ENCODE measurements around the gene FNBP1. TPM values are rescaled to one million over a fixed set of nuclear protein-coding genes. Genes with fewer than 3 reads are reported as not detected.

FNBP1 gene
- total and polyA plus RNA-seq, 2 of the 8 experiments (the other 6 are each of a cell fraction or from before 2014, with no cell fraction given): 7.2 to 40.9 TPM

DNA sequence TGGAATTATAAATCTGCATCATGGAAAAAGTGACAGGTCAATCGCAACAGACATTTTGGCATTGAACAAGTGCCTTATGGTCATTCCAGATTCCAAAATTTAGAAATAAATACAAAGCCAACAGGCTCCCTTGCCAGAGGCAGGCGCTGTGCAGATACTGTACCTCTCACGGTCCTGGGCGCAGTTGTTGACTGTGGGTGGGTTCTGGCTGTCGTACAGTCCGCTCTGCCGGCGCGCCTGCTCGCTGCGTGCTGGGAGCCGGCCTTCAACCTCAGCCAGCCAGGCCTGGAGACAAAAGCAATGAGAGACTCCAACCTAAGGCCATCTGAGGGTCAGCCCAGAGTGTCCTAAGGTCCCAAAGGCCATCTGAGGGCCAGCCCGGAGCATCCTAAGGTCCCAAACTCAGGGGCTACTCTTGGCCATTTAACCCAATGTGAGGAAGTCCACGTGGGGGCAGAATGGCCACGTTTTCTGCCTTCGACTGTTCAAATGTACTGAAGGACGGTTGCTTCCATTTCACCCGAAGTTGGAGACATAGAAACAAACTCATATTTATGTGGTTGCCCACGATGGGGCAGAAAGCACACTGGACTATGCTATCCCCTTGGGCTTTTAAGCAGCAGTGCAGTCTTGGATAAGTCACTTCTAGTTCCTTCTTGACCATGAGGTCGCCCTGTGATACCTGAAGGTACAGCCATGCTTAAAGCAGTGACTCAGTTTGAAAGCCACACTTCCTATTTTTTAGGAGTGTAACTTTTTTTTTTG lies 142.5 kb downstream of the FNBP1 start:
- no peak overlapping the region for H2BK120ac ChIP-seq (replicated peaks; ENCODE audit: low read depth, low read length)
- no peaks in the 10 kb centered on the region for H3K79me2 ChIP-seq (ENCODE audit: control insufficient read depth in 1 of 2, insufficient read depth in 2 of 2, low read length in 2 of 2)
- CTCF ChIA-PET (ENCODE audit: partially characterized antibody): no interaction called here
- H3K4ac ChIP-seq (replicated peaks; ENCODE audit: insufficient read length, low read depth, low read length): no peak overlapping the region
- FAIRE-seq (no peak), DNase-seq (ENCODE audit: low read depth in 1 of 2, low spot score in 2 of 2) (no peak)
- H2BK20ac ChIP-seq (ENCODE audit: low read length): no peak overlapping the region
- no peak overlapping the region for H3K56ac ChIP-seq (replicated peaks; ENCODE audit: insufficient read length, low read depth, low read length)
- no peak overlapping the region for H3K4me2 ChIP-seq (ENCODE audit: insufficient read depth in 1 of 2, low read depth in 2 of 2, low read length in 2 of 2)
- H3K27ac ChIP-seq (ENCODE audit: low read depth, low read length): no peak overlapping the region
- no peak overlapping the region for H2BK5ac ChIP-seq (ENCODE audit: low read depth, low read length)
- H4K20me1 ChIP-seq (replicated peaks in 1 of 2; ENCODE audit: control insufficient read depth in 1 of 2, insufficient read depth in 2 of 2, low read length in 2 of 2): peaks cover 0 to 2% of the 10 kb centered on the region in 2 experiments
- no peak overlapping the region for H3K4me3 ChIP-seq (ENCODE audit: extremely low read depth in 1 of 4, insufficient read depth in 2 of 4, low read depth in 3 of 4, low read length in 4 of 4)
- H2BK15ac ChIP-seq (ENCODE audit: low read length): no peak overlapping the region
- no peak overlapping the region for H3K9ac ChIP-seq (replicated peaks in 1 of 4; ENCODE audit: extremely low read depth in 1 of 4, low read depth in 3 of 4, low read length in 3 of 4)
- 98% methylated on average over 20 of the region's 20 CpGs; no CpG with 5 or more reads in 1 of the 2 experiments for WGBS, 2 experiments (ENCODE audit: extremely low coverage in 1 of 2, insufficient coverage in 1 of 2, insufficient read length in 1 of 2, insufficient replicate concordance in 2 of 2, low coverage in 1 of 2, low lambda C conversion rate in 2 of 2, missing lambda C conversion rate in 1 of 2)
- H4K5ac ChIP-seq (ENCODE audit: insufficient read length, low read depth, low read length): no peak overlapping the region
- TF ChIP-seq CHD2 (IDR thresholded peaks at IDR 0.05; ENCODE audit: low read length): no peak
- no peak for TF ChIP-seq BACH1 (IDR thresholded peaks at IDR 0.05; ENCODE audit: low read length)
- no peak for TF ChIP-seq TAF7 (optimal IDR thresholded peaks at IDR 0.05; ENCODE audit: borderline replicate concordance, low read depth, low read length)
- TF ChIP-seq, protein P1, sequence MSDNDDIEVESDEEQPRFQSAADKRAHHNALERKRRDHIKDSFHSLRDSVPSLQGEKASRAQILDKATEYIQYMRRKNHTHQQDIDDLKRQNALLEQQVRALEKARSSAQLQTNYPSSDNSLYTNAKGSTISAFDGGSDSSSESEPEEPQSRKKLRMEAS (IDR thresholded peaks at IDR 0.05): no peak
- no peak for TF ChIP-seq KDM5A (IDR thresholded peaks at IDR 0.05; ENCODE audit: low read length)
- no peak for TF ChIP-seq RAD21 (IDR thresholded peaks at IDR 0.05 in 1 of 2, conservative IDR thresholded peaks at IDR 0.05 in 1 of 2; ENCODE audit: low read depth in 2 of 2, low read length in 2 of 2)
- no peak for TF ChIP-seq TEAD4 (IDR thresholded peaks at IDR 0.05; ENCODE audit: low read depth, low read length)
- no peak for TF ChIP-seq CTBP2 (IDR thresholded peaks at IDR 0.05; ENCODE audit: borderline replicate concordance, insufficient read depth, insufficient read length, low read length)
- peaks cover 0 to 2% (median 0%) of the 10 kb centered on the region in 4 experiments; a peak in 1 of 7 replicates for H3K4me1 ChIP-seq (replicated peaks in 1 of 4; ENCODE audit: control insufficient read depth in 3 of 4, insufficient read depth in 4 of 4, low read length in 3 of 4)
- no peak overlapping the region for H3K14ac ChIP-seq (ENCODE audit: insufficient read length)
- H4K8ac ChIP-seq (ENCODE audit: extremely low read depth, insufficient read depth, low read length): no peak overlapping the region
- H2BK12ac ChIP-seq (ENCODE audit: low read depth, low read length): no peak overlapping the region
- no peaks in the 10 kb centered on the region for H3K23me2 ChIP-seq (ENCODE audit: low read depth, low read length)
- H3K36me3 ChIP-seq (ENCODE audit: control insufficient read depth in 2 of 4, insufficient read depth in 4 of 4, low read length in 3 of 4): peaks cover 0 to 14% (median under 1%) of the 10 kb centered on the region in 4 experiments; a peak in 6 of 8 replicates
- no peak overlapping the region for H2AK5ac ChIP-seq (ENCODE audit: low read depth, low read length)
- no peaks in the 10 kb centered on the region for H3K79me1 ChIP-seq (ENCODE audit: low read depth, low read length)
- POLR2A ChIA-PET (ENCODE audit: partially characterized antibody): no interaction called here
- no peaks in the 10 kb centered on the region for H3K9me3 ChIP-seq (ENCODE audit: insufficient read depth in 2 of 2, low read depth in 1 of 2, low read length in 1 of 2)
- no peak overlapping the region for H2AFZ ChIP-seq (ENCODE audit: low read length)
- H3K27me3 ChIP-seq (replicated peaks in 1 of 4; ENCODE audit: control insufficient read depth in 3 of 4, extremely low read depth in 1 of 4, insufficient read depth in 3 of 4, low read length in 3 of 4): no peaks in the 10 kb centered on the region
- no peak overlapping the region for H3K18ac ChIP-seq (ENCODE audit: extremely low read depth, low read length)
- no peak overlapping the region for H4K91ac ChIP-seq (replicated peaks; ENCODE audit: insufficient read length, low read length)
- H3K23ac ChIP-seq (ENCODE audit: insufficient read length): no peak overlapping the region
